PC-9 (cell line): ENCODE data around the gene PRUNE2. TPM values are rescaled to one million over a fixed set of nuclear protein-coding genes. Genes with fewer than 3 reads are reported as not detected.

ENCODE experiments used
- BruUV-seq: library from RNA; stranded (reverse); fragments of 400-500 nt; replicated peaks from 2 replicates; lab custom pipeline; 2021; lab: Mats Ljungman, UMichigan
- CTCF ChIA-PET: fragments of 300-600 bp; sonication (Branson Sonifier 250); formaldehyde crosslinking; loops from one replicate; lab custom pipeline; 2022; ENCODE audit warnings: antibody characterized with exemption; lab: Charles Lee
- POLR2A ChIA-PET: fragments of 300-600 bp; sonication (Branson Sonifier 250); formaldehyde crosslinking; loops from one replicate; lab custom pipeline; 2022; ENCODE audit warnings: antibody characterized with exemption; ENCODE audit not compliant: unreplicated experiment; lab: Charles Lee
- DNase-seq, 2 experiments: peaks; one replicate each; pipeline versions ENCODE4 v3.0.0 to v3.0.0-alpha.2; 2015 to 2022; ENCODE audit warnings: mixed read lengths in 1 of 2
- H2AFZ ChIP-seq: fragments of 200-600 bp; sonication (generic); 2 replicates; pipeline ENCODE4 v1.8.1; 2017; ENCODE audit warnings: antibody characterized with exemption
- H3F3A ChIP-seq: fragments of 200-600 bp; sonication (generic); 2 replicates; pipeline ENCODE4 v1.8.1; 2017; ENCODE audit warnings: antibody characterized with exemption, mild to moderate bottlenecking, low read depth; ENCODE audit not compliant: insufficient read depth
- H3K27ac ChIP-seq: fragments of 200-600 bp; sonication (generic); 2 replicates; pipeline ENCODE4 v1.6.1; 2016; ENCODE audit warnings: mixed run types
- H3K27me3 ChIP-seq: fragments of 200-600 bp; sonication (generic); 2 replicates; pipeline ENCODE4 v1.6.1; 2016; ENCODE audit warnings: low read depth, mixed run types; ENCODE audit not compliant: insufficient read depth
- H3K36me3 ChIP-seq: fragments of 200-600 bp; sonication (generic); 2 replicates; pipeline ENCODE4 v1.6.1; 2016; ENCODE audit warnings: low read depth, mixed run types
- H3K4me1 ChIP-seq: fragments of 200-600 bp; sonication (generic); replicated peaks from 2 replicates; pipeline ENCODE4 v1.6.1; 2016; ENCODE audit warnings: mixed run types; ENCODE audit not compliant: insufficient read depth
- H3K4me2 ChIP-seq: fragments of 200-600 bp; sonication (generic); 2 replicates; pipeline ENCODE4 v1.6.1; 2017; ENCODE audit warnings: mixed run types
- H3K4me3 ChIP-seq: fragments of 200-600 bp; sonication (generic); 2 replicates; pipeline ENCODE4 v1.6.1; 2016; ENCODE audit warnings: mixed run types
- H3K79me2 ChIP-seq: fragments of 200-600 bp; sonication (generic); 2 replicates; pipeline ENCODE4 v1.6.1; 2017; ENCODE audit warnings: low read depth, mixed run types
- H3K9me2 ChIP-seq: fragments of 200-600 bp; sonication (generic); 2 replicates; pipeline ENCODE4 v1.8.1; 2017; ENCODE audit warnings: mild to moderate bottlenecking; ENCODE audit not compliant: insufficient read depth
- H3K9me3 ChIP-seq: fragments of 200-600 bp; sonication (generic); 2 replicates; pipeline ENCODE4 v1.8.1; 2016; ENCODE audit warnings: low read depth; ENCODE audit not compliant: insufficient read depth
- H4K20me1 ChIP-seq: fragments of 200-600 bp; sonication (generic); 2 replicates; pipeline ENCODE4 v1.8.1; 2017; ENCODE audit not compliant: insufficient read depth
- CTCF ChIP-seq: fragments of 200-600 bp; sonication (generic); conservative IDR thresholded peaks from 2 replicates; pipeline ENCODE4 v1.6.1; 2017; ENCODE audit warnings: mixed run types, antibody characterized with exemption, mild to moderate bottlenecking, moderate library complexity
- EZH2 ChIP-seq: fragments of 200-600 bp; sonication (generic); IDR thresholded peaks from 2 replicates; pipeline ENCODE4 v1.8.0; 2017; ENCODE audit warnings: antibody characterized with exemption, low read depth
- intact Hi-C: fragments of 100-400 bp; cut with micrococcal nuclease; formaldehyde crosslinking; loops from one replicate; pipeline ENCODE4 v1.10.0; 2022; ENCODE audit not compliant: unreplicated experiment
- total RNA-seq: library from RNA; stranded (reverse); gene quantifications from 2 replicates; pipeline ENCODE4 v1.2.3, GENCODE V29; 2021

PRUNE2 gene
- total RNA-seq, 1 experiment from 2014 or later = 0.20 TPM

GRCh38 chr9:76613974-76614373, 291.9 kb downstream of the PRUNE2 start:
- CTCF ChIA-PET = interaction anchor here (0.6 kb wide), 1 partner anchor 78 kb away, joined by 3 read pairs; no protein-coding TSS in a partner anchor
- intact Hi-C loops = no loop called here
- H4K20me1 ChIP-seq = no peaks in the 10 kb centered on the region
- POLR2A ChIA-PET = interaction anchor here (0.6 kb wide), 1 partner anchor 633 kb away, joined by 7 read pairs; no protein-coding TSS in a partner anchor
- no peaks in the 10 kb centered on the region for H3K9me2 ChIP-seq
- no peaks in the 10 kb centered on the region for H3K9me3 ChIP-seq
- no peaks in the 10 kb centered on the region for H3K27me3 ChIP-seq
- H3K36me3 ChIP-seq = no peaks in the 10 kb centered on the region
- no peak overlapping the region for H3K27ac ChIP-seq
- H2AFZ ChIP-seq = no peak overlapping the region
- no peak for DNase-seq
- no peaks in the 10 kb centered on the region for H3K4me1 ChIP-seq
- no peak overlapping the region for H3K4me3 ChIP-seq
- no TSS peak for BruUV-seq
- no peak for TF ChIP-seq EZH2
- TF ChIP-seq CTCF = no peak
- H3F3A ChIP-seq = no peaks in the 10 kb centered on the region
- no peak overlapping the region for H3K4me2 ChIP-seq
- H3K79me2 ChIP-seq = no peaks in the 10 kb centered on the region

GRCh38 chr9:76613150-76613781, 292.6 kb downstream of the PRUNE2 start:
- Histone ChIP-seq H3K27ac (no peak overlapping the region), H3K4me3 (no peak overlapping the region), H3K27me3 (no peaks in the 10 kb centered on the region), H3F3A (no peaks in the 10 kb centered on the region), H3K9me2 (no peaks in the 10 kb centered on the region), H2AFZ (no peak overlapping the region), H4K20me1 (no peaks in the 10 kb centered on the region), H3K36me3 (no peaks in the 10 kb centered on the region), H3K9me3 (no peaks in the 10 kb centered on the region), H3K79me2 (no peaks in the 10 kb centered on the region), H3K4me1 (no peaks in the 10 kb centered on the region), H3K4me2 (no peak overlapping the region)
- ChIA-PET POLR2A (interaction anchor here (0.6 kb wide), 1 partner anchor 633 kb away, joined by 7 read pairs; no protein-coding TSS in a partner anchor), CTCF (no interaction called here)
- TF ChIP-seq EZH2 = no peak
- TF ChIP-seq CTCF = no peak
- no TSS peak for BruUV-seq
- intact Hi-C loops = no loop called here
- DNase-seq = no peak

DNA sequence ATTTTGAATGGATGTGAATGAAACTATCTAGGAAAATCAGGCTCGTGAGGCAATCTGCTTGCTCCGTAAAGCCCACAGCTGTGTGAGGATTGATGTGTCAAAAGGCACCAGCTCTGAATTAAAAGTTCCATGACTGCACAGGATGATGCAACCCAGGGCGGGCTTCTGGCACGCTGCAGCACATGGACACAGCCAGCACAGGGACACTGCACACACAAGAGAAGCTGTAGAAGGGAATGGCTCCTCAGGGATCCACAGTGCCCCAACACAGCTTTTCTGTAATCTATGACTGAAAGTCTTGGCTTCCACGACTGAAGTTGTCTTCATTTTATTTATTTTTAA, 295.9 kb downstream of the PRUNE2 start:
- no TSS peak for BruUV-seq
- H3K4me3 ChIP-seq = no peak overlapping the region
- H3K27me3 ChIP-seq = no peaks in the 10 kb centered on the region
- DNase-seq = no peak
- no peak overlapping the region for H3K27ac ChIP-seq
- H3K36me3 ChIP-seq = no peaks in the 10 kb centered on the region
- H3F3A ChIP-seq = no peaks in the 10 kb centered on the region
- no peak overlapping the region for H3K4me2 ChIP-seq
- H3K4me1 ChIP-seq = no peaks in the 10 kb centered on the region
- no peaks in the 10 kb centered on the region for H3K9me3 ChIP-seq
- H3K9me2 ChIP-seq = no peaks in the 10 kb centered on the region; the same call in 1 of the 2 replicates
- ChIA-PET CTCF (no interaction called here), POLR2A (no interaction called here)
- no peak overlapping the region for H2AFZ ChIP-seq
- no peaks in the 10 kb centered on the region for H3K79me2 ChIP-seq
- intact Hi-C loops = no loop called here
- H4K20me1 ChIP-seq = no peaks in the 10 kb centered on the region
- no peak for TF ChIP-seq CTCF
